PC-9 (cell line): ENCODE results near the gene MAPKAP1. TPM values are rescaled to one million over a fixed set of nuclear protein-coding genes. Genes with fewer than 3 reads are reported as not detected.

Experiments used
- BruUV-seq: library from RNA; stranded (reverse); fragments of 400-500 nt; replicated peaks from 2 replicates; lab custom pipeline; 2021; lab: Mats Ljungman, UMichigan
- CTCF ChIA-PET: fragments of 300-600 bp; sonication (Branson Sonifier 250); formaldehyde crosslinking; loops from one replicate; lab custom pipeline; 2022; ENCODE audit warnings: antibody characterized with exemption; lab: Charles Lee
- POLR2A ChIA-PET: fragments of 300-600 bp; sonication (Branson Sonifier 250); formaldehyde crosslinking; loops from one replicate; lab custom pipeline; 2022; ENCODE audit warnings: antibody characterized with exemption; ENCODE audit not compliant: unreplicated experiment; lab: Charles Lee
- DNase-seq, 2 experiments: peaks; one replicate each; pipeline versions ENCODE4 v3.0.0 to v3.0.0-alpha.2; 2015 to 2022; ENCODE audit warnings: mixed read lengths in 1 of 2
- H2AFZ ChIP-seq: fragments of 200-600 bp; sonication (generic); 2 replicates; pipeline ENCODE4 v1.8.1; 2017; ENCODE audit warnings: antibody characterized with exemption
- H3F3A ChIP-seq: fragments of 200-600 bp; sonication (generic); 2 replicates; pipeline ENCODE4 v1.8.1; 2017; ENCODE audit warnings: antibody characterized with exemption, mild to moderate bottlenecking, low read depth; ENCODE audit not compliant: insufficient read depth
- H3K27ac ChIP-seq: fragments of 200-600 bp; sonication (generic); 2 replicates; pipeline ENCODE4 v1.6.1; 2016; ENCODE audit warnings: mixed run types
- H3K27me3 ChIP-seq: fragments of 200-600 bp; sonication (generic); 2 replicates; pipeline ENCODE4 v1.6.1; 2016; ENCODE audit warnings: low read depth, mixed run types; ENCODE audit not compliant: insufficient read depth
- H3K36me3 ChIP-seq: fragments of 200-600 bp; sonication (generic); 2 replicates; pipeline ENCODE4 v1.6.1; 2016; ENCODE audit warnings: low read depth, mixed run types
- H3K4me1 ChIP-seq: fragments of 200-600 bp; sonication (generic); replicated peaks from 2 replicates; pipeline ENCODE4 v1.6.1; 2016; ENCODE audit warnings: mixed run types; ENCODE audit not compliant: insufficient read depth
- H3K4me2 ChIP-seq: fragments of 200-600 bp; sonication (generic); 2 replicates; pipeline ENCODE4 v1.6.1; 2017; ENCODE audit warnings: mixed run types
- H3K4me3 ChIP-seq: fragments of 200-600 bp; sonication (generic); 2 replicates; pipeline ENCODE4 v1.6.1; 2016; ENCODE audit warnings: mixed run types
- H3K79me2 ChIP-seq: fragments of 200-600 bp; sonication (generic); 2 replicates; pipeline ENCODE4 v1.6.1; 2017; ENCODE audit warnings: low read depth, mixed run types
- H3K9me2 ChIP-seq: fragments of 200-600 bp; sonication (generic); 2 replicates; pipeline ENCODE4 v1.8.1; 2017; ENCODE audit warnings: mild to moderate bottlenecking; ENCODE audit not compliant: insufficient read depth
- H3K9me3 ChIP-seq: fragments of 200-600 bp; sonication (generic); 2 replicates; pipeline ENCODE4 v1.8.1; 2016; ENCODE audit warnings: low read depth; ENCODE audit not compliant: insufficient read depth
- H4K20me1 ChIP-seq: fragments of 200-600 bp; sonication (generic); 2 replicates; pipeline ENCODE4 v1.8.1; 2017; ENCODE audit not compliant: insufficient read depth
- CTCF ChIP-seq: fragments of 200-600 bp; sonication (generic); conservative IDR thresholded peaks from 2 replicates; pipeline ENCODE4 v1.6.1; 2017; ENCODE audit warnings: mixed run types, antibody characterized with exemption, mild to moderate bottlenecking, moderate library complexity
- EZH2 ChIP-seq: fragments of 200-600 bp; sonication (generic); IDR thresholded peaks from 2 replicates; pipeline ENCODE4 v1.8.0; 2017; ENCODE audit warnings: antibody characterized with exemption, low read depth
- intact Hi-C: fragments of 100-400 bp; cut with micrococcal nuclease; formaldehyde crosslinking; loops from one replicate; pipeline ENCODE4 v1.10.0; 2022; ENCODE audit not compliant: unreplicated experiment
- total RNA-seq: library from RNA; stranded (reverse); gene quantifications from 2 replicates; pipeline ENCODE4 v1.2.3, GENCODE V29; 2021

The MAPKAP1 gene
- total RNA-seq, 1 experiment from 2014 or later: 115 TPM

- H2AFZ ChIP-seq: no peak overlapping the region
- no peaks in the 10 kb centered on the region for H3K9me2 ChIP-seq
- BruUV-seq: no TSS peak
- peaks cover 66% of the 10 kb centered on the region for H3K79me2 ChIP-seq
- H4K20me1 ChIP-seq: 0 out of 2 replicates have a peak, but pooled peaks cover 15% of the 10 kb centered on the region
- no peaks in the 10 kb centered on the region for H3K27me3 ChIP-seq
- CTCF ChIA-PET: no interaction called here
- no peaks in the 10 kb centered on the region for H3K9me3 ChIP-seq
- peaks cover 9% of the 10 kb centered on the region; the same call in 1 of the 2 replicates for H3F3A ChIP-seq
- H3K27ac ChIP-seq: 0 out of 2 replicates have a peak overlapping the region, but pooled peaks have one; percentile 13
- intact Hi-C loops: loop anchor here (10.0 kb wide), 1 partner anchor 209 kb away; no protein-coding TSS in a partner anchor
- POLR2A ChIA-PET: no interaction called here
- H3K4me1 ChIP-seq: peaks cover 43% of the 10 kb centered on the region
- no peaks in the 10 kb centered on the region for H3K36me3 ChIP-seq
- no peak for DNase-seq
- no peak overlapping the region for H3K4me3 ChIP-seq
- H3K4me2 ChIP-seq: peak overlapping the region; percentile 21; the same call in 1 of the 2 replicates
- TF ChIP-seq CTCF (no peak), EZH2 (no peak)
These were observed 72.8 kb downstream of the MAPKAP1 start for GRCh38 chr9:125634040-125634717.

DNA sequence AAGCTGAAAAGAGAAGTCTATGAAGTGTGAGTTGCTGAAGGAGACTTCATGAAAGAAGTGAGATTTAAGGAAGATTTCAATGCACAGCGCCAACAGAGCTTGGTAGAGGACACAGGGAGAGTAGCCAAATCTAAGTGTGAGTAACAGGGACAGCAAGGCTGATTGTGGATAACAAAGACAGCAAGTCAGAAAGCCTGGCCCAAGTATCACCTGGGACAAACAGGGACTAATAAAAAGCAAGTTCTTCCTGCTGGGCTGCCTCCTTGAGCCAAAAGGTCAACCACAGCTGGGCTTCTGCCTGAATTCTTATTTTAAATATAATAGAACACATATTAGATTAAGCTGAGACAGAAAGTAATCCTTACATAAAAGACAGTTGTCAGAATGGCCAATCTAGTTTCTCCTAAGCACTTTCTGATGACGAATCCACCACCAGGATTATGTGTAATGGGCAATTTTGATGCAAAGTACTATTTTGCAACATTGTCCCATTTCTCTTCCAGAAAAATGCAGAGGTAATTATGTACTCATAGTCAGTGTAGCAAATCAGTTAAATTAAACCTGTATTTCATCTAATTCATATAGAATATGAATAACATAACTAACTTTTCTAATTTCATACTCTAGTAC, 73.8 kb downstream of the MAPKAP1 start:
- ChIA-PET POLR2A (no interaction called here), CTCF (interaction anchor here (1.1 kb wide), 1 partner anchor 225 kb away, joined by 5 read pairs; no protein-coding TSS in a partner anchor)
- Histone ChIP-seq H3K4me2 (peak overlapping the region; percentile 21), H3K27me3 (no peaks in the 10 kb centered on the region), H3K4me3 (no peak overlapping the region), H3F3A (peaks cover 9% of the 10 kb centered on the region; the same call in 1 of the 2 replicates), H3K27ac (peak overlapping the region; percentile 42), H2AFZ (no peak overlapping the region), H3K79me2 (peaks cover 76% of the 10 kb centered on the region), H3K4me1 (peaks cover 43% of the 10 kb centered on the region), H3K36me3 (no peaks in the 10 kb centered on the region), H3K9me3 (no peaks in the 10 kb centered on the region), H3K9me2 (no peaks in the 10 kb centered on the region), H4K20me1 (0 out of 2 replicates have a peak, but pooled peaks cover 15% of the 10 kb centered on the region)
- DNase-seq: peak; percentile 45 to 62
- intact Hi-C loops: loop anchor here (10.0 kb wide), 1 partner anchor 208 kb away; no protein-coding TSS in a partner anchor
- TF ChIP-seq CTCF: no peak
- no peak for TF ChIP-seq EZH2
- BruUV-seq: no TSS peak

GRCh38 chr9:125632321-125633115, 74.5 kb downstream of the MAPKAP1 start:
- intact Hi-C loops: loop anchor here (10.0 kb wide), 1 partner anchor 208 kb away; no protein-coding TSS in a partner anchor
- H2AFZ ChIP-seq: no peak overlapping the region
- peaks cover 9% of the 10 kb centered on the region; the same call in 1 of the 2 replicates for H3F3A ChIP-seq
- peak in 1 of 2 experiments; percentile 57 for DNase-seq
- TF ChIP-seq CTCF: no peak
- no peak for TF ChIP-seq EZH2
- no peaks in the 10 kb centered on the region for H3K27me3 ChIP-seq
- ChIA-PET POLR2A (no interaction called here), CTCF (interaction anchor here (1.1 kb wide), 1 partner anchor 225 kb away, joined by 5 read pairs; no protein-coding TSS in a partner anchor)
- BruUV-seq: no TSS peak
- no peaks in the 10 kb centered on the region for H3K36me3 ChIP-seq
- H3K4me2 ChIP-seq: peak overlapping the region; percentile 21
- H3K9me3 ChIP-seq: no peaks in the 10 kb centered on the region
- H3K9me2 ChIP-seq: no peaks in the 10 kb centered on the region
- H4K20me1 ChIP-seq: 0 out of 2 replicates have a peak, but pooled peaks cover 15% of the 10 kb centered on the region
- H3K4me1 ChIP-seq: peaks cover 43% of the 10 kb centered on the region
- no peak overlapping the region for H3K4me3 ChIP-seq
- H3K27ac ChIP-seq: peak overlapping the region; percentile 42
- H3K79me2 ChIP-seq: peaks cover 83% of the 10 kb centered on the region
